ENCODE results near the gene SPART. TPM values are rescaled to one million over a fixed set of nuclear protein-coding genes. Genes with fewer than 3 reads are reported as not detected.
"Not testable (repeated sequence)": the region's sequence is repeated elsewhere in the genome, so short reads cannot be mapped to it uniquely, and the experiment has no call there.

SPART gene
- total and polyA plus RNA-seq, 5 donors = 24.6 to 61.4 (median 49.2) TPM

DNA sequence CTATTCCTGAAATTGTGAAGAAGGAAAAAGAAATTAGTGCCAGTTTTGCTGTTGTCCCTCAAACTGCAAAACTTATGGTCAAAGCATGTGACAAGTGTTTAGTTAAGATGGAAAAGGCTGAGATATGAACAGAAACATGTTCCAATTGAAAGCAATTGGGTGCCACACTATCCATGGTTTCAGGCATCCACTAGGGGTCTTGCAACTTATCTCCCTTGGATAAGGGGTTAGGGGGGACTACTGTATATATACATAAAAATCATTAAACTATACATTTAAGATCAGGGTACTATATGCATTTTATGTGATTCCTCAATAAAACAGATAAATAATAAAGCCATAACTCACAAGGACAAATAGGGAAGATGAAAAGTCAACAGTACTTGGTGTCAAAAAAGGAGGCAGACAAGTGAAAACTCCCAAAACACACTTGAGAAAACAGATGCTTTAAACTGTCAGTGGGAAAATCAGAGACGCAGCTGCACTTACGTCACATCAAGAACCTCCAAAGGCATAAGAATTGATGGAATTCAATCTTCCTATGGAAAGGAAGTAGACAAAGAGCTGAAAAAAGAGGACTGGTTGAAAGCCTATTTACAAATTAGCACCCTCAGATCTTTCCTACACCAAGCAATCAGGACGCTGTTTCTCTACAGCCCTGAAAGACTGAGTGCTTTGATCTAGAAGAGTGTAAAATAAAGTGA is 8.1 kb downstream of the SPART start:
- ATAC-seq (no peak), DNase-seq (no peak)
- Histone ChIP-seq H3K27ac (ENCODE audit: low read length) (no peak overlapping the region), H3K27me3 (ENCODE audit: control insufficient read depth, insufficient read depth) (no peaks in the 10 kb centered on the region), H3K4me3 (ENCODE audit: low read length) (no peak overlapping the region), H3K4me1 (ENCODE audit: control insufficient read depth, insufficient read depth, low read length) (peaks cover 6% of the 10 kb centered on the region), H3K9me3 (ENCODE audit: control insufficient read depth, low read length) (no peaks in the 10 kb centered on the region)
- WGBS = 76% methylated on average over 3 of the region's 3 CpGs
- intact Hi-C loops (cut with DNase I) = no loop called here

DNA sequence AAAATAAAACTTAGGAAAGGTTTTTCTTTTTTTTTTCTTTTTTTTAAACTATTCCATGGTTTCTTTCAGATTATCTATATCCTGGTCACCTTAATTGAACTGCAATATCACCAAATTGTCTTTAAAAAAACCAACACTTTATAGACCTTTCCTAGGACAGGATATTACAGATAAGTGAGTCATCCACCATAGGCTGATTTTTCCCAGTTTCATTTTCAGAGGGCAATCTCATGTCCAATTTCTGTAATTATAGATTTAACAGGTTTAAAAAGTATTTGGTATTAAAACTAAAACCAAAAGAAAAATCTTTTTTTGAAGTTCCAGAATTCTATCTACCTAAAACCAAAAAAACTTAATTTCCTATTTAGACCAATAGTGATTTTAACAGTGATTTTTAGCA is 13.2 kb downstream of the SPART start:
- intact Hi-C loops (cut with DNase I) = no loop called here
- no peak overlapping the region for H3K27ac ChIP-seq (ENCODE audit: low read length)
- no peak for DNase-seq
- peaks cover 7% of the 10 kb centered on the region for H3K4me1 ChIP-seq (ENCODE audit: control insufficient read depth, insufficient read depth, low read length)
- no peak overlapping the region for H3K4me3 ChIP-seq (ENCODE audit: low read length)
- ATAC-seq = no peak
- H3K9me3 ChIP-seq (ENCODE audit: control insufficient read depth, low read length) = no peaks in the 10 kb centered on the region
- H3K27me3 ChIP-seq (ENCODE audit: control insufficient read depth, insufficient read depth) = no peaks in the 10 kb centered on the region

DNA sequence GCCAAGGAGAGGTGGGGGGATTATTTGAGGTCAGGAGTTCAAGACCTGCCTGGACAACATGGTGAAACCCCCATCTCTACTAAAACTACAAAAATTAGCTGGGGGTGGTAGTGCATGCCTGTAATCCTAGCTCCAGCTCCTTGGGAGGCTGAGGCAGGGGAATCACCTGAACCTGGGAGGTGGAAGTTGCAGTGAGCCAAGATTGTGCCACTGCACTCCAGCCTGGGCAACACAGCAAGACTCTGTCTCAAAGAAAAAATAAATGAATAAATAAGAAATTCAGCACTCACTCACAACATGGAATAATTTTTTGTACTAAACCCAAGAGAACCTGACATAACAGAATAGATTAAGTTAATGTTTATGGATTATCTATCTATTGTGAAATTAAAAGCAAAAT is 13.9 kb downstream of the SPART start:
- ATAC-seq = not testable (repeated sequence)

DNA sequence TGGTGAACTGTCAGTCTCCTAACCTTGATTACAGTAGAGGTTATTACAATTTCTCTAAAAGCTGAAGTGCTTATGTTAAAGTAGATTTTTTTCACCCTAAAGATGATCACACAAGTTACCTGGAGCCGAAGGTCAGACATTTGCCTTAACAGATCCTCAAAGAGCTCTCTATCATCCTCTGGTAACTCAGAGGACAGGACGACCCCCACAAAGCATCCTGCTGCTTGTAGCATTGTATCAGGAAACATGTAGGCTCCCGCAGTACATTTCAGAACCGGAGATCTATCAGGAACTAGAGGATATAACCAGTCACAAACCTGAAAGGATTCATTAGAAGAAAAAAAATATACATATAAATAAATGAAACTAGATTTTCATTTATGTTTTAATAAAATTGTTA is 14.9 kb downstream of the SPART start:
- ATAC-seq (no peak), DNase-seq (no peak)
- Histone ChIP-seq H3K9me3 (ENCODE audit: control insufficient read depth, low read length) (no peaks in the 10 kb centered on the region), H3K27ac (ENCODE audit: low read length) (no peak overlapping the region), H3K27me3 (ENCODE audit: control insufficient read depth, insufficient read depth) (no peaks in the 10 kb centered on the region), H3K4me3 (ENCODE audit: low read length) (no peak overlapping the region), H3K4me1 (ENCODE audit: control insufficient read depth, insufficient read depth, low read length) (peaks cover 7% of the 10 kb centered on the region)
- WGBS = 80% methylated on average over 4 of the region's 4 CpGs
- intact Hi-C loops (cut with DNase I) = no loop called here

More for the DNA sequence above, 13.9 kb downstream of the SPART start:
- H3K9me3 ChIP-seq (ENCODE audit: control insufficient read depth, low read length); intact Hi-C loops (cut with DNase I); DNase-seq; H3K27ac ChIP-seq (ENCODE audit: low read length); H3K27me3 ChIP-seq (ENCODE audit: control insufficient read depth, insufficient read depth); H3K4me3 ChIP-seq (ENCODE audit: low read length); H3K4me1 ChIP-seq (ENCODE audit: control insufficient read depth, insufficient read depth, low read length): not testable (repeated sequence)

DNA sequence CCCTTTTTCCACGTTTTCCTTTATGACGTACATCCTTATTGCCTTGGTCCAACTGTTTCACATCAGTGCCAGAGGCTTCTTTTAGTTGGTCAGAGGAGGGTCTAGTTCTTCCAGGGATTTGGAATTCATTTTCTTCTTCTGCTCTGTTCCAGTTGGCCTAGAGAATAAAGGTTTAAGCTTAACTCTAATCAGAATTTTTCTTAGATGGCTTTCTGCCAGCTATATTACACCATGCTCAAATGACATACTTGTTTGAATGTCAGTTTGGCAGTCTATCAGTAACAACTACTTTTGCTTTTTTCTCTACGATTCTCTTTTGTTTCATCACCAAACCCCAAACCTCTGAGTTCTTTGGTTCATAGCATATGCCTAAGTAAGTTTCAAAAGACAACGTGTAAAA is 16.8 kb downstream of the SPART start:
- H3K9me3 ChIP-seq (ENCODE audit: control insufficient read depth, low read length) = no peaks in the 10 kb centered on the region
- no peaks in the 10 kb centered on the region for H3K27me3 ChIP-seq (ENCODE audit: control insufficient read depth, insufficient read depth)
- 60% methylated on average over 4 of the region's 4 CpGs for WGBS
- intact Hi-C loops (cut with DNase I) = no loop called here
- no peak overlapping the region for H3K27ac ChIP-seq (ENCODE audit: low read length)
- peaks cover 3% of the 10 kb centered on the region for H3K4me1 ChIP-seq (ENCODE audit: control insufficient read depth, insufficient read depth, low read length)
- DNase-seq = no peak
- H3K4me3 ChIP-seq (ENCODE audit: low read length) = no peak overlapping the region
- peak; percentile 38 to 51 for ATAC-seq

DNA sequence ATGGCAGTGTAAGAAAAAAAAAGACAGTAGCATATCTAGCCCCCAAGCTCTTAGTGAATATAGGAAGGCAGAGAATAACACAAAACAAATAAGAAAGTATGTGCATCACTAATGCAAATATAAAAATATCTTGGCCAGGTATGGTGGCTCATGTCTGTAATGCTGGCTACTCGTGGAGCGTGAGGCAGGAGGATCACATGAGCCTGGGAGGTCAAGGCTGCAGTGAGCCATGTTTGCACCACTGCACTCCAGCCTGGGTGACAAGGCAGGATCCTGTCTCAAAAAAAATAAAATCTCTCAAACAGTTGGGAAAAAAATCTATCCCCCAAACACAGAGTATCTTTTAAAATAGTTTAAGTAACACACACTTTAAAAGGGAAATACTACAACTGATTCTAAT is 17.4 kb downstream of the SPART start:
- WGBS = 79% methylated on average over 2 of the region's 2 CpGs
- no peaks in the 10 kb centered on the region for H3K9me3 ChIP-seq (ENCODE audit: control insufficient read depth, low read length)
- no peak overlapping the region for H3K4me3 ChIP-seq (ENCODE audit: low read length)
- no peak for ATAC-seq
- H3K27ac ChIP-seq (ENCODE audit: low read length) = no peak overlapping the region
- peaks cover 3% of the 10 kb centered on the region for H3K4me1 ChIP-seq (ENCODE audit: control insufficient read depth, insufficient read depth, low read length)
- no peak for DNase-seq
- intact Hi-C loops (cut with DNase I) = no loop called here
- no peaks in the 10 kb centered on the region for H3K27me3 ChIP-seq (ENCODE audit: control insufficient read depth, insufficient read depth)

DNA sequence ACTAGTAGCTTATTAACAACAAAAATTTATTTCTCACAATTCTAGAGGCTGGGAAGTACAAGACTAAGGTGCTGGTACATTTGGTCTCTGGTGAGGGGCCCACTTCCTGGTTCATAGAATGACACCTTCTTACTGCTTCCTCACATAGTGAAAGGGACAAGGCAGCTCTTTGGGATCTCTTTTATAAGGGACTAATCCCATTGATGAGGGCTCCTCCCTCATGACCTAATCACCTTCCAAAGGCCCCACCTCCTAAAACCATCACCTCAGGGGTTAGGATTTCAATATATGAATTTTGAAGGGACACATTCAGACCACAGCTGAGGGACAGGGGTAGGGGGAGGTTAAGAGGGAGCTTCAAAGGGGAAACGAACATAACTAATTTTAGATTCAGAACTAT is 20.3 kb downstream of the SPART start:
- no peak overlapping the region for H3K4me3 ChIP-seq (ENCODE audit: low read length)
- no peak overlapping the region for H3K27ac ChIP-seq (ENCODE audit: low read length)
- H3K27me3 ChIP-seq (ENCODE audit: control insufficient read depth, insufficient read depth) = no peaks in the 10 kb centered on the region
- H3K9me3 ChIP-seq (ENCODE audit: control insufficient read depth, low read length) = no peaks in the 10 kb centered on the region
- DNase-seq (no peak), ATAC-seq (no peak)
- WGBS = 86% methylated on average over 1 of the region's 1 CpG
- intact Hi-C loops (cut with DNase I) = no loop called here
- H3K4me1 ChIP-seq (ENCODE audit: control insufficient read depth, insufficient read depth, low read length) = no peaks in the 10 kb centered on the region

DNA sequence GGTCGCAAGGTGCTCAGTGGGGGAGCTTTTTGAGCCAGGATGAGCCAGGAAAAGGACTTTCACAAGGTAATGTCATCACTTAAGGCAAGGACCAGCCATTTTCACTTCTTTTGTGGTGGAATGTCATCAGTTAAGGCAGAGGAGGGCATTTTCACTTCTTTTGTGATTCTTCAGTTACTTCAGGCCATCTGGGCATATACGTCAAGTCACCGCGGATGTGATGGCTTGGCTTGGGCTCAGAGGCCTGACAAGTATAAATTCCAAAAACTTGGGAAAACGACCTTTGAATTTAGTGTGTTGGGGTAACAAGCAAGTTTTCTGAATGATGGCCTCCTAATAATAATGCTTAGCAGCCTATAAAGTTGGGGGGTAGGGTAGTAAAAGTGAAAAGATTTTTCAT is 21.3 kb downstream of the SPART start:
- WGBS = 83% methylated on average over 5 of the region's 5 CpGs
- H3K27ac ChIP-seq (ENCODE audit: low read length); H3K4me1 ChIP-seq (ENCODE audit: control insufficient read depth, insufficient read depth, low read length); H3K9me3 ChIP-seq (ENCODE audit: control insufficient read depth, low read length); ATAC-seq; H3K4me3 ChIP-seq (ENCODE audit: low read length); intact Hi-C loops (cut with DNase I); H3K27me3 ChIP-seq (ENCODE audit: control insufficient read depth, insufficient read depth): not testable (repeated sequence)
- peak in 1 of 3 donors; percentile 20 for DNase-seq

DNA sequence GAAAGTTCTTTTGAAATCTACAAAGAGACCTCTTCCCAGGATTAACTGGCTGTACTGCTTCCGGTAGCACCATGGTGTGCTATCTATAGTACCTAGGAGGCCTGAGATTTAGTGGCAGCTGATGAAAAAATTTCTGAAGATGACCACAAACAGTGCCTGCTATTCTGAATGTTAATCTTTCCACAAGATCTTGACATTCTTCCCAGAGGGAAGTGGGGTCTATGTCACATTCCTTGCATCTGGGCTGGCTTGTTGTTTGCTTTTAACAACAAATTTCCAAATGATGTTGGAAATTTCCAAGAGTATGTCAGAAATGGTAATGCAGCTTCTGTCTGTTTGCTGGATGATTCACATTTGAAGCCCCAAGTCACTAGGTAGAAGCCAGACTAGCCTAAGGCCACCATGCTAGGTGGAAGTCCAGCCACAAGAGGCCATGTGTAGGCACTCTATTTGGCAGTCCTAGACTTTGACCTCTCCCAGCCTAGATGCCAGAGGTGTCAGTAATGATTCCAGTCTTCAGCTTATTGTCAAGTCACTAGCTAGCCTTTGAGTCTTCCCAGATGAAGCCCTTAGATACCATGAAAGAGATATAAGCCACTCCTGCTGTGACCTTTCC is 22.1 kb downstream of the SPART start:
- H3K4me1 ChIP-seq (ENCODE audit: control insufficient read depth, insufficient read depth, low read length) = no peaks in the 10 kb centered on the region
- WGBS = 98% methylated on average over 1 of the region's 1 CpG
- ATAC-seq (no peak), DNase-seq (no peak)
- no peak overlapping the region for H3K27ac ChIP-seq (ENCODE audit: low read length)
- H3K9me3 ChIP-seq (ENCODE audit: control insufficient read depth, low read length) = no peaks in the 10 kb centered on the region
- H3K4me3 ChIP-seq (ENCODE audit: low read length) = no peak overlapping the region
- intact Hi-C loops (cut with DNase I) = no loop called here
- H3K27me3 ChIP-seq (ENCODE audit: control insufficient read depth, insufficient read depth) = no peaks in the 10 kb centered on the region

DNA sequence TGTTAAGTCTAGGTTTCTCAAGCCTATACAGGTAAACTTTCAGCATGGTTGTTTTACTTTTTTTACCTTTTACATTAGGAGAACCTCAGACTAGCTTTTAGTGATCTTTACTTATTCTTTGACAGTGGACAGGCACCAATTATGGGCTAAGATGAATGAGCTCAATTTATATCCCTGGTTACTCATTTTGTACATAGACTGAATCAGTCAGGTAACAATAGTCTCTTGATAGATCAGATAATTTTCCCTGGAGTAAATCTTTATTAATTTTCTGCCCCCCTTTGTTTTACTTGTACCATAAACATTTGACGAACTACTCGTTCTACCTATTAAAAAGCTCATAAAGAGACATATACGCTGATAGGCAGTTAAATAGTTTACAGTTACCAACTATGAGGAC is 22.8 kb downstream of the SPART start:
- intact Hi-C loops (cut with DNase I) = no loop called here
- WGBS = 97% methylated on average over 3 of the region's 3 CpGs

DNA sequence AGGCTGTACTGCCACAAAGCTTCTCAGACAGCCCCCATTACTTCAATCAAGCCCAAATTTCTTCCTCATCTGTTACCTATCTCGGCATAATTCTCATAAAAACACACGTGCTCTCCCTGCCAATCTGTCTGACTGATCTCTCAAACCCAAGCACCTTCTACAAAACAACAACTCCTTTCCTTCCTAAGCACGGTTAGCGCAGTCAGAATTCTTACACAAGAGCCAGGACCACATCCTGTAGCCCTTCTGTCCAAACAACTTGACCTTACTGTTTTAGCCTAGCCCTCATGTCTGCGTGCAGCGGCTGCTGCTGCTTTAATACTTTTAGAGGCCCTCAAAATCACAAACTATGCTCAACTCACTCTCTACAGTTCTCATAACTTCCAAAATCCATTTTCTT is 26.4 kb downstream of the SPART start:
- ATAC-seq; intact Hi-C loops (cut with DNase I); H3K27ac ChIP-seq (ENCODE audit: low read length); DNase-seq; H3K27me3 ChIP-seq (ENCODE audit: control insufficient read depth, insufficient read depth); H3K4me3 ChIP-seq (ENCODE audit: low read length); H3K9me3 ChIP-seq (ENCODE audit: control insufficient read depth, low read length); H3K4me1 ChIP-seq (ENCODE audit: control insufficient read depth, insufficient read depth, low read length): not testable (repeated sequence)
- 60% methylated on average over 6 of the region's 6 CpGs for WGBS

More for the DNA sequence above, 22.8 kb downstream of the SPART start:
- no peak for ATAC-seq
- no peak for DNase-seq
- no peaks in the 10 kb centered on the region for H3K4me1 ChIP-seq (ENCODE audit: control insufficient read depth, insufficient read depth, low read length)
- no peak overlapping the region for H3K27ac ChIP-seq (ENCODE audit: low read length)
- no peaks in the 10 kb centered on the region for H3K9me3 ChIP-seq (ENCODE audit: control insufficient read depth, low read length)
- no peak overlapping the region for H3K4me3 ChIP-seq (ENCODE audit: low read length)
- H3K27me3 ChIP-seq (ENCODE audit: control insufficient read depth, insufficient read depth) = no peaks in the 10 kb centered on the region

Data from right cardiac atrium (tissue), 5 donors.